ENCODE data around the gene ADRA2B. TPM values are rescaled to one million over a fixed set of nuclear protein-coding genes. Genes with fewer than 3 reads are reported as not detected.

The ADRA2B gene
- total and polyA plus RNA-seq, 9 donors, result 0.48 to 1.8 (median 1.0) TPM

GRCh38 chr2:96145036-96145847, 28.9 kb upstream of the ADRA2B start, which contains the start of gene DUSP2:
Gene DUSP2 (minus strand): TSS chr2:96145440. CDS start chr2:96145354, 86 bp downstream.
- H3K27me3 ChIP-seq, result no peaks in the 10 kb centered on the region
- peak; percentile 46 to 82 (median 63) for DNase-seq
- peak within 1 kb of the TSS; percentile 45 for H3K4me3 ChIP-seq
- TF ChIP-seq POLR2A (IDR thresholded peaks at IDR 0.05), result no peak
- TF ChIP-seq CTCF (IDR thresholded peaks at IDR 0.05), result no peak
- no peak for TF ChIP-seq EP300 (IDR thresholded peaks at IDR 0.05)
- H3K36me3 ChIP-seq, result no peaks in the 10 kb centered on the region
- 2 to 20% (median 5%) methylated on average over 12 to 94 of the region's 94 CpGs for WGBS, 3 donors
- no peaks in the 10 kb centered on the region for H3K9me3 ChIP-seq
- peaks cover 6% of the 10 kb centered on the region for H3K4me1 ChIP-seq (ENCODE audit: insufficient read depth)
- intact Hi-C loops (cut with DNase I), result loop anchor here in 2 of 4 donors (5.0 to 10.0 kb wide), 2 partner anchors 112 to 120 kb away; partner anchors contain the start of genes CIAO1 (in 1 of the 2) and TMEM127 (in 1 of the 2)
- H3K27ac ChIP-seq, result no peak within 1 kb of the TSS

GRCh38 chr2:96144481-96145035, 28.2 kb upstream of the ADRA2B start:
- no peaks in the 10 kb centered on the region for H3K27me3 ChIP-seq
- TF ChIP-seq POLR2A (IDR thresholded peaks at IDR 0.05) (no peak), EP300 (IDR thresholded peaks at IDR 0.05) (no peak), CTCF (IDR thresholded peaks at IDR 0.05) (no peak)
- intact Hi-C loops (cut with DNase I), result loop anchor here in 2 of 4 donors (5.0 to 10.0 kb wide), 2 partner anchors 113 to 120 kb away; partner anchors contain the start of genes CIAO1 (in 1 of the 2) and TMEM127 (in 1 of the 2)
- H3K4me3 ChIP-seq, result peak overlapping the region; percentile 45
- 3 to 7% (median 4%) methylated on average over 34 to 35 of the region's 35 CpGs for WGBS, 3 donors
- no peak overlapping the region for H3K27ac ChIP-seq
- peaks cover 6% of the 10 kb centered on the region for H3K4me1 ChIP-seq (ENCODE audit: insufficient read depth)
- peak in 1 of 5 donors; percentile 18 for DNase-seq
- H3K36me3 ChIP-seq, result no peaks in the 10 kb centered on the region
- no peaks in the 10 kb centered on the region for H3K9me3 ChIP-seq

GRCh38 chr2:96143848-96144480, 27.6 kb upstream of the ADRA2B start:
- no peaks in the 10 kb centered on the region for H3K9me3 ChIP-seq
- H3K4me3 ChIP-seq, result no peak overlapping the region
- intact Hi-C loops (cut with DNase I), result loop anchor here in 1 of 4 donors (10.0 kb wide), 1 partner anchor 121 kb away; the partner anchor contains the start of genes CIAO1 and TMEM127
- 87 to 92% (median 88%) methylated on average over 22 to 23 of the region's 23 CpGs for WGBS, 3 donors
- no peak overlapping the region for H3K27ac ChIP-seq
- no peaks in the 10 kb centered on the region for H3K36me3 ChIP-seq
- peak in 3 of 5 donors; percentile 7 to 34 (median 21) for DNase-seq
- H3K4me1 ChIP-seq (ENCODE audit: insufficient read depth), result peaks cover 6% of the 10 kb centered on the region
- TF ChIP-seq EP300 (IDR thresholded peaks at IDR 0.05) (no peak), CTCF (IDR thresholded peaks at IDR 0.05) (no peak), POLR2A (IDR thresholded peaks at IDR 0.05) (no peak)
- no peaks in the 10 kb centered on the region for H3K27me3 ChIP-seq

- Histone ChIP-seq H3K4me3 (no peak overlapping the region), H3K27ac (no peak overlapping the region), H3K4me1 (ENCODE audit: insufficient read depth) (peaks cover 6% of the 10 kb centered on the region), H3K36me3 (no peaks in the 10 kb centered on the region), H3K9me3 (no peaks in the 10 kb centered on the region), H3K27me3 (no peaks in the 10 kb centered on the region)
- TF ChIP-seq CTCF (IDR thresholded peaks at IDR 0.05), result no peak
- no peak for TF ChIP-seq POLR2A (IDR thresholded peaks at IDR 0.05)
- no peak for TF ChIP-seq EP300 (IDR thresholded peaks at IDR 0.05)
- intact Hi-C loops (cut with DNase I), result loop anchor here in 1 of 4 donors (10.0 kb wide), 1 partner anchor 121 kb away; the partner anchor contains the start of genes CIAO1 and TMEM127
- 80 to 90% (median 83%) methylated on average over 10 of the region's 10 CpGs for WGBS, 3 donors
- DNase-seq, result peak in 1 of 5 donors; percentile 10
These were observed 27.0 kb upstream of the ADRA2B start for GRCh38 chr2:96143231-96143847.
